ENCODE measurements around the gene IDH3B. TPM values are rescaled to one million over a fixed set of nuclear protein-coding genes. Genes with fewer than 3 reads are reported as not detected.

The IDH3B gene
- total and polyA plus RNA-seq, 2 of the 13 experiments (the other 11 are each of a cell fraction or from before 2014, with no cell fraction given) = 215 to 254 TPM

DNA sequence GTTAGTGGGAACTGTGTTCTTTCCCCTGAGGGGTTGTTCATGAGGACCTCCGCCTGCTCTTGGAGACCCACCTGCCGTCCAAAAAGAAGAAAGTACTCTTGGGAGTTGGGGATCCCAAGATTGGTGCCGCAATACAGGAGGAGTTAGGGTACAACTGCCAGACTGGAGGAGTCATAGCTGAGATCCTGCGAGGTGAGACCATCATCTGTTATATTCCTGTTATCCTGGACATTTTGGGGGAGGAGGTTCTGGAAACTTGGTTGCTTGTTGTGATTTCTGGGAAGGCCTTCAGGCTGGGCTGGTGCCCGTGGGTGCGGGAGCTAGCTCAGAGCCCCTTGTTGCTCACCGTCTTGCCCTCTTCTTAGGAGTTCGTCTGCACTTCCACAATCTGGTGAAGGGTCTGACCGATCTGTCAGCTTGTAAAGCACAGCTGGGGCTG is 9.6 kb downstream of the IDH3B start (continued):
- TF ChIP-seq KDM4B (CRISPR knock-in tag; IDR thresholded peaks at IDR 0.05) = no peak
- TF ChIP-seq, protein P1, sequence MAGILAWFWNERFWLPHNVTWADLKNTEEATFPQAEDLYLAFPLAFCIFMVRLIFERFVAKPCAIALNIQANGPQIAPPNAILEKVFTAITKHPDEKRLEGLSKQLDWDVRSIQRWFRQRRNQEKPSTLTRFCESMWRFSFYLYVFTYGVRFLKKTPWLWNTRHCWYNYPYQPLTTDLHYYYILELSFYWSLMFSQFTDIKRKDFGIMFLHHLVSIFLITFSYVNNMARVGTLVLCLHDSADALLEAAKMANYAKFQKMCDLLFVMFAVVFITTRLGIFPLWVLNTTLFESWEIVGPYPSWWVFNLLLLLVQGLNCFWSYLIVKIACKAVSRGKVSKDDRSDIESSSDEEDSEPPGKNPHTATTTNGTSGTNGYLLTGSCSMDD (CRISPR knock-in tag; IDR thresholded peaks at IDR 0.05) = 0 out of 2 replicates have a peak, but pooled peaks have one; percentile 62
- no peak for TF ChIP-seq ZNF337 (CRISPR knock-in tag; IDR thresholded peaks at IDR 0.05; ENCODE audit: borderline replicate concordance, low read depth)
- no peak for TF ChIP-seq ZFP62 (CRISPR knock-in tag; IDR thresholded peaks at IDR 0.05)
- TF ChIP-seq TEAD2 (CRISPR knock-in tag; IDR thresholded peaks at IDR 0.05) = 0 out of 2 replicates have a peak, but pooled peaks have one; percentile 19
- TF ChIP-seq CHCHD3 (CRISPR knock-in tag; IDR thresholded peaks at IDR 0.05) = no peak
- 0 out of 2 replicates have a peak, but pooled peaks have one; percentile 19 for TF ChIP-seq ZNF777 (CRISPR knock-in tag; IDR thresholded peaks at IDR 0.05)
- TF ChIP-seq, protein P2, sequence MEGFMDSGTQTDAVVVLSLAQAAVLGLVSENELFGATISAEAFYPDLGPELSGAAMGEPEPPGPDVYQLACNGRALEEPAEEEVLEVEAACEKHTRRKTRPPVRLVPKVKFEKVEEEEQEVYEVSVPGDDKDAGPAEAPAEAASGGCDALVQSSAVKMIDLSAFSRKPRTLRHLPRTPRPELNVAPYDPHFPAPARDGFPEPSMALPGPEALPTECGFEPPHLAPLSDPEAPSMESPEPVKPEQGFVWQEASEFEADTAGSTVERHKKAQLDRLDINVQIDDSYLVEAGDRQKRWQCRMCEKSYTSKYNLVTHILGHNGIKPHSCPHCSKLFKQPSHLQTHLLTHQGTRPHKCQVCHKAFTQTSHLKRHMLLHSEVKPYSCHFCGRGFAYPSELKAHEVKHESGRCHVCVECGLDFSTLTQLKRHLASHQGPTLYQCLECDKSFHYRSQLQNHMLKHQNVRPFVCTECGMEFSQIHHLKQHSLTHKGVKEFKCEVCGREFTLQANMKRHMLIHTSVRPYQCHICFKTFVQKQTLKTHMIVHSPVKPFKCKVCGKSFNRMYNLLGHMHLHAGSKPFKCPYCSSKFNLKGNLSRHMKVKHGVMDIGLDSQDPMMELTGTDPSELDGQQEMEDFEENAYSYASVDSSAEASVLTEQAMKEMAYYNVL (CRISPR knock-in tag; IDR thresholded peaks at IDR 0.05; ENCODE audit: borderline replicate concordance) = no peak
- TF ChIP-seq IRX3 (CRISPR knock-in tag; IDR thresholded peaks at IDR 0.05; ENCODE audit: borderline replicate concordance, low read depth) = no peak
- TF ChIP-seq, protein P3, sequence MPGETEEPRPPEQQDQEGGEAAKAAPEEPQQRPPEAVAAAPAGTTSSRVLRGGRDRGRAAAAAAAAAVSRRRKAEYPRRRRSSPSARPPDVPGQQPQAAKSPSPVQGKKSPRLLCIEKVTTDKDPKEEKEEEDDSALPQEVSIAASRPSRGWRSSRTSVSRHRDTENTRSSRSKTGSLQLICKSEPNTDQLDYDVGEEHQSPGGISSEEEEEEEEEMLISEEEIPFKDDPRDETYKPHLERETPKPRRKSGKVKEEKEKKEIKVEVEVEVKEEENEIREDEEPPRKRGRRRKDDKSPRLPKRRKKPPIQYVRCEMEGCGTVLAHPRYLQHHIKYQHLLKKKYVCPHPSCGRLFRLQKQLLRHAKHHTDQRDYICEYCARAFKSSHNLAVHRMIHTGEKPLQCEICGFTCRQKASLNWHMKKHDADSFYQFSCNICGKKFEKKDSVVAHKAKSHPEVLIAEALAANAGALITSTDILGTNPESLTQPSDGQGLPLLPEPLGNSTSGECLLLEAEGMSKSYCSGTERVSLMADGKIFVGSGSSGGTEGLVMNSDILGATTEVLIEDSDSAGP (CRISPR knock-in tag; IDR thresholded peaks at IDR 0.05; ENCODE audit: borderline replicate concordance) = peak; percentile 35; the same call in 1 of the 2 replicates
- TF ChIP-seq, protein P4, sequence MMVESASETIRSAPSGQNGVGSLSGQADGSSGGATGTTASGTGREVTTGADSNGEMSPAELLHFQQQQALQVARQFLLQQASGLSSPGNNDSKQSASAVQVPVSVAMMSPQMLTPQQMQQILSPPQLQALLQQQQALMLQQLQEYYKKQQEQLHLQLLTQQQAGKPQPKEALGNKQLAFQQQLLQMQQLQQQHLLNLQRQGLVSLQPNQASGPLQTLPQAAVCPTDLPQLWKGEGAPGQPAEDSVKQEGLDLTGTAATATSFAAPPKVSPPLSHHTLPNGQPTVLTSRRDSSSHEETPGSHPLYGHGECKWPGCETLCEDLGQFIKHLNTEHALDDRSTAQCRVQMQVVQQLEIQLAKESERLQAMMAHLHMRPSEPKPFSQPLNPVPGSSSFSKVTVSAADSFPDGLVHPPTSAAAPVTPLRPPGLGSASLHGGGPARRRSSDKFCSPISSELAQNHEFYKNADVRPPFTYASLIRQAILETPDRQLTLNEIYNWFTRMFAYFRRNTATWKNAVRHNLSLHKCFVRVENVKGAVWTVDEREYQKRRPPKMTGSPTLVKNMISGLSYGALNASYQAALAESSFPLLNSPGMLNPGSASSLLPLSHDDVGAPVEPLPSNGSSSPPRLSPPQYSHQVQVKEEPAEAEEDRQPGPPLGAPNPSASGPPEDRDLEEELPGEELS (CRISPR knock-in tag; IDR thresholded peaks at IDR 0.05) = peak; percentile 47
- TF ChIP-seq, protein P5, sequence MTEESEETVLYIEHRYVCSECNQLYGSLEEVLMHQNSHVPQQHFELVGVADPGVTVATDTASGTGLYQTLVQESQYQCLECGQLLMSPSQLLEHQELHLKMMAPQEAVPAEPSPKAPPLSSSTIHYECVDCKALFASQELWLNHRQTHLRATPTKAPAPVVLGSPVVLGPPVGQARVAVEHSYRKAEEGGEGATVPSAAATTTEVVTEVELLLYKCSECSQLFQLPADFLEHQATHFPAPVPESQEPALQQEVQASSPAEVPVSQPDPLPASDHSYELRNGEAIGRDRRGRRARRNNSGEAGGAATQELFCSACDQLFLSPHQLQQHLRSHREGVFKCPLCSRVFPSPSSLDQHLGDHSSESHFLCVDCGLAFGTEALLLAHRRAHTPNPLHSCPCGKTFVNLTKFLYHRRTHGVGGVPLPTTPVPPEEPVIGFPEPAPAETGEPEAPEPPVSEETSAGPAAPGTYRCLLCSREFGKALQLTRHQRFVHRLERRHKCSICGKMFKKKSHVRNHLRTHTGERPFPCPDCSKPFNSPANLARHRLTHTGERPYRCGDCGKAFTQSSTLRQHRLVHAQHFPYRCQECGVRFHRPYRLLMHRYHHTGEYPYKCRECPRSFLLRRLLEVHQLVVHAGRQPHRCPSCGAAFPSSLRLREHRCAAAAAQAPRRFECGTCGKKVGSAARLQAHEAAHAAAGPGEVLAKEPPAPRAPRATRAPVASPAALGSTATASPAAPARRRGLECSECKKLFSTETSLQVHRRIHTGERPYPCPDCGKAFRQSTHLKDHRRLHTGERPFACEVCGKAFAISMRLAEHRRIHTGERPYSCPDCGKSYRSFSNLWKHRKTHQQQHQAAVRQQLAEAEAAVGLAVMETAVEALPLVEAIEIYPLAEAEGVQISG (CRISPR knock-in tag; IDR thresholded peaks at IDR 0.05) = no peak
- TF ChIP-seq, protein P6, sequence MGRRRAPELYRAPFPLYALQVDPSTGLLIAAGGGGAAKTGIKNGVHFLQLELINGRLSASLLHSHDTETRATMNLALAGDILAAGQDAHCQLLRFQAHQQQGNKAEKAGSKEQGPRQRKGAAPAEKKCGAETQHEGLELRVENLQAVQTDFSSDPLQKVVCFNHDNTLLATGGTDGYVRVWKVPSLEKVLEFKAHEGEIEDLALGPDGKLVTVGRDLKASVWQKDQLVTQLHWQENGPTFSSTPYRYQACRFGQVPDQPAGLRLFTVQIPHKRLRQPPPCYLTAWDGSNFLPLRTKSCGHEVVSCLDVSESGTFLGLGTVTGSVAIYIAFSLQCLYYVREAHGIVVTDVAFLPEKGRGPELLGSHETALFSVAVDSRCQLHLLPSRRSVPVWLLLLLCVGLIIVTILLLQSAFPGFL (CRISPR knock-in tag; IDR thresholded peaks at IDR 0.05) = 0 out of 2 replicates have a peak, but pooled peaks have one; percentile 7
- TF ChIP-seq, protein P7, sequence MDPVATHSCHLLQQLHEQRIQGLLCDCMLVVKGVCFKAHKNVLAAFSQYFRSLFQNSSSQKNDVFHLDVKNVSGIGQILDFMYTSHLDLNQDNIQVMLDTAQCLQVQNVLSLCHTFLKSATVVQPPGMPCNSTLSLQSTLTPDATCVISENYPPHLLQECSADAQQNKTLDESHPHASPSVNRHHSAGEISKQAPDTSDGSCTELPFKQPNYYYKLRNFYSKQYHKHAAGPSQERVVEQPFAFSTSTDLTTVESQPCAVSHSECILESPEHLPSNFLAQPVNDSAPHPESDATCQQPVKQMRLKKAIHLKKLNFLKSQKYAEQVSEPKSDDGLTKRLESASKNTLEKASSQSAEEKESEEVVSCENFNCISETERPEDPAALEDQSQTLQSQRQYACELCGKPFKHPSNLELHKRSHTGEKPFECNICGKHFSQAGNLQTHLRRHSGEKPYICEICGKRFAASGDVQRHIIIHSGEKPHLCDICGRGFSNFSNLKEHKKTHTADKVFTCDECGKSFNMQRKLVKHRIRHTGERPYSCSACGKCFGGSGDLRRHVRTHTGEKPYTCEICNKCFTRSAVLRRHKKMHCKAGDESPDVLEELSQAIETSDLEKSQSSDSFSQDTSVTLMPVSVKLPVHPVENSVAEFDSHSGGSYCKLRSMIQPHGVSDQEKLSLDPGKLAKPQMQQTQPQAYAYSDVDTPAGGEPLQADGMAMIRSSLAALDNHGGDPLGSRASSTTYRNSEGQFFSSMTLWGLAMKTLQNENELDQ (CRISPR knock-in tag; IDR thresholded peaks at IDR 0.05; ENCODE audit: borderline replicate concordance) = no peak
- 0 out of 2 replicates have a peak, but pooled peaks have one; percentile 14 for TF ChIP-seq ZNF138 (CRISPR knock-in tag; IDR thresholded peaks at IDR 0.05; ENCODE audit: low read depth)

All from HepG2 (cell line).